GM12878 (cell line): Measurements from ENCODE around the gene NEGR1. TPM values are rescaled to one million over a fixed set of nuclear protein-coding genes. Genes with fewer than 3 reads are reported as not detected.

Source experiments
- ATAC-seq: fragments of 200-7000 bp; cut with Tn5 transposase; 3 replicates; pipeline ENCODE4 v1.9.1; 2020; ENCODE audit warnings: mild to moderate bottlenecking, moderate library complexity
- BruUV-seq: library from RNA; stranded (reverse); fragments of 400-500 nt; replicated peaks from 2 replicates; lab custom pipeline; 2021; lab: Mats Ljungman, UMichigan
- CTCF ChIA-PET: fragments of 300-600 bp; sonication (Branson Sonifier 250); formaldehyde crosslinking; extraction: SDS; loops from one replicate; lab custom pipeline; 2021; ENCODE audit warnings: inconsistent platforms; lab: Yijun Ruan, JAX
- POLR2A ChIA-PET: fragments of 350-600 bp; formaldehyde crosslinking; extraction: SDS; loops from one replicate; lab custom pipeline; 2021; ENCODE audit warnings: inconsistent platforms; lab: Charles Lee
- RAD21 ChIA-PET: fragments of 300-600 bp; sonication (Branson Sonifier 250); formaldehyde crosslinking; loops from one replicate; lab custom pipeline; 2023; ENCODE audit warnings: antibody characterized with exemption; ENCODE audit not compliant: unreplicated experiment; lab: Charles Lee
- SMC1A ChIA-PET: fragments of 300-600 bp; sonication (Branson Sonifier 250); formaldehyde crosslinking; loops from one replicate; lab custom pipeline; 2023; ENCODE audit not compliant: unreplicated experiment, uncharacterized antibody; lab: Charles Lee
- DNase-seq: peaks from one replicate; pipeline ENCODE4 v3.0.0-alpha.2; 2011; ENCODE audit warnings: low read depth, low spot score
- FAIRE-seq: peaks from 3 replicates; lab custom pipeline; 2011; peaks lifted over from hg19 to GRCh38; lab: Jason Lieb, UNC
- H2AFZ ChIP-seq: 2 replicates; pipeline ENCODE4 v1.6.0; 2011; ENCODE audit warnings: low read depth, low read length, control low read depth; ENCODE audit not compliant: control insufficient read depth
- H3K27ac ChIP-seq: 2 replicates; pipeline ENCODE4 v1.5.1; 2011; ENCODE audit warnings: control low read depth; ENCODE audit not compliant: control insufficient read depth, insufficient read depth
- H3K27me3 ChIP-seq, 2 experiments: replicated peaks in 1 of 2; 2 replicates each; pipeline versions ENCODE4 v1.6.0 to v1.6.1; 2011; ENCODE audit warnings: low read length in 1 of 2; ENCODE audit not compliant: control insufficient read depth in 2 of 2, insufficient read depth in 2 of 2
- H3K36me3 ChIP-seq, 2 experiments: 2 replicates each; pipeline ENCODE4 v1.5.1; 2011; ENCODE audit warnings: low read length in 1 of 2; ENCODE audit not compliant: control insufficient read depth in 2 of 2, insufficient read depth in 2 of 2
- H3K4me1 ChIP-seq: 2 replicates; pipeline ENCODE4 v1.6.1; 2011; ENCODE audit warnings: mild to moderate bottlenecking, low read length, moderate library complexity, mixed read lengths; ENCODE audit not compliant: control insufficient read depth, insufficient read depth
- H3K4me2 ChIP-seq: 2 replicates; pipeline ENCODE4 v1.6.0; 2011; ENCODE audit warnings: control low read depth; ENCODE audit not compliant: control insufficient read depth, insufficient read depth
- H3K4me3 ChIP-seq: fragments of 200-600 bp; sonication (generic); 2 replicates; pipeline ENCODE4 v1.5.1; 2016
- H3K79me2 ChIP-seq: 2 replicates; pipeline ENCODE4 v1.6.0; 2011; ENCODE audit warnings: low read length; ENCODE audit not compliant: control insufficient read depth, insufficient read depth
- H3K9ac ChIP-seq: 2 replicates; pipeline ENCODE4 v1.8.0; 2011; ENCODE audit warnings: low read length, control low read depth, mixed read lengths; ENCODE audit not compliant: control insufficient read depth, insufficient read depth
- H3K9me3 ChIP-seq: replicated peaks from 3 replicates; pipeline ENCODE4 v1.5.1; 2011; ENCODE audit warnings: mild to moderate bottlenecking, low read length; ENCODE audit not compliant: control insufficient read depth, insufficient read depth
- H4K20me1 ChIP-seq: 2 replicates; pipeline ENCODE4 v1.6.0; 2011; ENCODE audit not compliant: control insufficient read depth, insufficient read depth
- ATF3 ChIP-seq: IDR thresholded peaks from 2 replicates; pipeline ENCODE4 v1.6.1; 2011; ENCODE audit warnings: low read depth, mild to moderate bottlenecking, low read length, moderate library complexity, borderline replicate concordance; ENCODE audit errors: extremely low read depth
- BCL3 ChIP-seq: IDR thresholded peaks from 2 replicates; pipeline ENCODE4 v1.6.1; 2011; ENCODE audit warnings: borderline replicate concordance, low read depth, mild to moderate bottlenecking, moderate library complexity, low read length; ENCODE audit not compliant: insufficient read depth, poor library complexity, severe bottlenecking
- EGR1 ChIP-seq, 2 experiments: IDR thresholded peaks; 1 replicate in 1 of 2; 2 replicates in 1 of 2; pipeline ENCODE4 v1.6.1; 2011 to 2012; ENCODE audit warnings: low read depth in 2 of 2, low read length in 2 of 2, borderline replicate concordance in 1 of 2, mild to moderate bottlenecking in 1 of 2, moderate library complexity in 1 of 2
- GABPA ChIP-seq: IDR thresholded peaks from 2 replicates; pipeline ENCODE4 v1.6.1; 2014; ENCODE audit warnings: antibody characterized with exemption, low read depth, mild to moderate bottlenecking, inconsistent platforms
- JUNB ChIP-seq: IDR thresholded peaks from 2 replicates; pipeline ENCODE4 v1.6.1; 2016; ENCODE audit warnings: antibody characterized with exemption, mild to moderate bottlenecking
- NFYA ChIP-seq: IDR thresholded peaks from 2 replicates; pipeline ENCODE4 v1.6.1; 2011; ENCODE audit warnings: low read depth, mild to moderate bottlenecking, low read length, improper control_type of control experiment, borderline replicate concordance
- NRF1 ChIP-seq: conservative IDR thresholded peaks from 2 replicates; pipeline ENCODE4 v1.6.1; 2011; ENCODE audit warnings: mild to moderate bottlenecking, low read depth, low read length, improper control_type of control experiment
- POLR2AphosphoS2 ChIP-seq: IDR thresholded peaks from 2 replicates; pipeline ENCODE4 v1.6.1; 2011; ENCODE audit warnings: low read depth, mild to moderate bottlenecking, low read length, improper control_type of control experiment, moderate library complexity
- RB1 ChIP-seq: fragments of 450-650 bp; formaldehyde crosslinking; IDR thresholded peaks from 2 replicates; pipeline ENCODE4 v1.6.1; 2017; ENCODE audit warnings: mild to moderate bottlenecking, borderline replicate concordance
- SKIL ChIP-seq: fragments of 450-650 bp; IDR thresholded peaks from 2 replicates; pipeline ENCODE4 v1.6.1; 2017; ENCODE audit warnings: mild to moderate bottlenecking, low read depth, inconsistent platforms; ENCODE audit not compliant: poor library complexity, severe bottlenecking
- TCF12 ChIP-seq: IDR thresholded peaks from 2 replicates; pipeline ENCODE4 v1.6.1; 2011; ENCODE audit warnings: low read depth, mild to moderate bottlenecking, low read length
- WRNIP1 ChIP-seq: IDR thresholded peaks from 2 replicates; pipeline ENCODE4 v1.6.1; 2011; ENCODE audit warnings: low read depth, low read length, improper control_type of control experiment, borderline replicate concordance
- ZNF274 ChIP-seq: IDR thresholded peaks from one replicate; pipeline ENCODE4 v1.8.0; 2011; ENCODE audit not compliant: insufficient read length, insufficient read depth
- WGBS: methylation state at CpG from one replicate; pipeline ENCODE4 v1.1.6; 2016; ENCODE audit warnings: low lambda C conversion rate; ENCODE audit not compliant: insufficient replicate concordance, insufficient coverage; ENCODE audit errors: missing lambda C conversion rate; 5-methylcytosine and 5-hydroxymethylcytosine counted together
- in situ Hi-C: fragments of 300-500 bp; cut with MboI; formaldehyde crosslinking; loops from 9 replicates; pipeline ENCODE4 v1.14.3; 2018; ENCODE audit warnings: mixed read lengths
- intact Hi-C: fragments of 100-400 bp; cut with micrococcal nuclease; formaldehyde crosslinking; loops from one replicate; pipeline ENCODE4 v1.14.2; 2022; ENCODE audit not compliant: unreplicated experiment
- polyA plus RNA-seq, 11 experiments: library from polyadenylated mRNA; depleted of rRNA in 4 of 11; unstranded in 6 of 11; stranded (reverse) in 5 of 11; fragments of >200 nt; fragmentation: Nextera tagmentation in 4 of 11; fragmentation: Illumina TruSeq in 1 of 11; extraction: Ambion mirVana in 4 of 11; extraction: Trizol in 1 of 11; gene quantifications; 1 replicate in 1 of 11; 2 replicates in 10 of 11; pipeline versions ENCODE4 v1.2.1 to v1.2.3, GENCODE V29; 2011 to 2016; ENCODE audit warnings: inconsistent platforms in 2 of 11, missing spikeins in 2 of 11, low read depth in 1 of 11
- total RNA-seq, 4 experiments: library from RNA; depleted of rRNA in 3 of 4; stranded (reverse); fragments of >200 nt in 3 of 4; fragmentation: Illumina TruSeq in 1 of 4; extraction: Trizol in 1 of 4; gene quantifications; 2 replicates each; pipeline versions ENCODE4 v1.2.1 to v1.2.3, GENCODE V29; 2013 to 2021

NEGR1 gene
- total and polyA plus RNA-seq, 10 of the 15 experiments (the other 5 are each of a cell fraction or from before 2014, with no cell fraction given), result under 0.01 to 0.03 (median 0.01) TPM; not detected in 7

GRCh38 chr1:71766748-71767147 lies 515.6 kb downstream of the NEGR1 start:
- TF ChIP-seq BCL3 (no peak), ATF3 (no peak), TCF12 (no peak)
- DNase-seq, result no peak
- ChIA-PET CTCF (no interaction called here), SMC1A (no interaction called here), RAD21 (no interaction called here), POLR2A (no interaction called here)
- Histone ChIP-seq H3K4me1 (no peaks in the 10 kb centered on the region), H3K4me2 (no peak overlapping the region), H3K27ac (no peak overlapping the region), H3K9me3 (no peaks in the 10 kb centered on the region), H3K36me3 (no peaks in the 10 kb centered on the region), H3K9ac (no peak overlapping the region), H3K79me2 (no peaks in the 10 kb centered on the region), H4K20me1 (no peaks in the 10 kb centered on the region), H2AFZ (no peak overlapping the region), H3K4me3 (no peak overlapping the region), H3K27me3 (no peaks in the 10 kb centered on the region)
- FAIRE-seq, result no peak
- WGBS, result 38% methylated on average over 4 of the region's 4 CpGs
- in situ Hi-C loops (no loop called here), intact Hi-C loops (no loop called here)
- ATAC-seq, result no peak
- BruUV-seq, result no TSS peak

GRCh38 chr1:71762514-71763255 lies 519.7 kb downstream of the NEGR1 start:
- no TSS peak for BruUV-seq
- Histone ChIP-seq H3K9me3 (no peaks in the 10 kb centered on the region), H4K20me1 (no peaks in the 10 kb centered on the region), H3K4me1 (no peaks in the 10 kb centered on the region), H2AFZ (no peak overlapping the region), H3K27me3 (no peaks in the 10 kb centered on the region), H3K27ac (no peak overlapping the region), H3K79me2 (no peaks in the 10 kb centered on the region), H3K4me3 (no peak overlapping the region), H3K9ac (no peak overlapping the region), H3K4me2 (no peak overlapping the region), H3K36me3 (no peaks in the 10 kb centered on the region)
- intact Hi-C loops, result no loop called here
- in situ Hi-C loops, result no loop called here
- RAD21 ChIA-PET, result no interaction called here
- POLR2A ChIA-PET, result no interaction called here
- ATAC-seq (no peak), FAIRE-seq (no peak), DNase-seq (no peak)
- SMC1A ChIA-PET, result no interaction called here
- CTCF ChIA-PET, result no interaction called here
- WGBS, result 0% methylated on average over 1 of the region's 1 CpG
- TF ChIP-seq NFYA (no peak), ZNF274 (no peak), JUNB (no peak), POLR2AphosphoS2 (no peak), TCF12 (no peak), EGR1 (IDR thresholded peaks at IDR 0.05; ENCODE audit: borderline replicate concordance in 1 of 2, low read depth in 2 of 2, low read length in 2 of 2) (no peak), RB1 (no peak), NRF1 (no peak), SKIL (no peak), GABPA (no peak), WRNIP1 (no peak)
